CD4-positive, alpha-beta T cell treated with Interleukin-17A for 1 hour (primary cell): ENCODE measurements around the gene SIDT1.

ENCODE experiments used
- DNase-seq: peaks from one replicate; pipeline ENCODE4 v3.0.0-alpha.2; 2020

SIDT1 gene

DNA sequence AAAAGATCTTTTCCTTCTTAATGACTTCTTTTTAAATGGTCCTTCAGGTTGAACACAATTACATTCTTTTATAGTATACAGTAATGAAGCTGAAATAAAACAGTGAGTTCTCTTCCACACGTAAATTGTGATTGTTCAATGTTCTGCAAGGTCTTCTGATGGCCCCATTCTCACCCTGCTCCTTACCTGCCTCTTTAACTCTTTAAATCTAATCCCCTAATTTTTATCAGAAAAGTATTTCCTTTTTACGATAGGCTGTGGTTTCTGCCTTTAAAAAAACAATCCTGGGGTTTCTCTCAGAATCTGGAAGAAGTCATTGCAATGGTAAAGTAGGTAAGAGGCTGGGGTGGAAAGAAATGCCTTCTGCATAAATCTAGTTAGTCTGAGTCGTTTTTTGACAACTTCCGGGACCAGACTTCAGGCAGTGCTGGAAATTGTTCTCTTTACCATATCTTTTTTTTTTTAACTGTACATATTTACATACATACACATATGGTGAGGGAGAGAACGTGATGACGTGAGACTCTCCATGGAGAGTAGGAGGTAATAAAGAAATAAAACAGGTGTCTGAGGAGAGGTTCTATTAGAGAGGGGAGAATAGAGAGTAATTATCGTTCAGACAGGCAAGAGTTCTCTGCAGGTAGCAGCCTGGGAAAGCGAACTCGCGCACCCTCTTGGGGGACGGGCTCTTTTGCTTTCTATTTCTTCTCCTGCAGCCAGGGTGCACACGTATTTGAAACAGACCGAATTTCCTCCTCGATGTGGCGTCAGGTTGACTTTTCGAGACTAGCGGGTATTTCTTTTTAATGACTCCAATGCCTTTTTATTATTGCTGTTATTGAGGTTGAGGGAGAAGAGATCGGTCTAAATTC is at the start of gene SIDT1:
Gene SIDT1 (plus strand): TSS at position 730 of the 872 bp plus-strand sequence. CDS start 467 bp downstream, outside the sequence.
- peak; percentile 82 for DNase-seq

DNA sequence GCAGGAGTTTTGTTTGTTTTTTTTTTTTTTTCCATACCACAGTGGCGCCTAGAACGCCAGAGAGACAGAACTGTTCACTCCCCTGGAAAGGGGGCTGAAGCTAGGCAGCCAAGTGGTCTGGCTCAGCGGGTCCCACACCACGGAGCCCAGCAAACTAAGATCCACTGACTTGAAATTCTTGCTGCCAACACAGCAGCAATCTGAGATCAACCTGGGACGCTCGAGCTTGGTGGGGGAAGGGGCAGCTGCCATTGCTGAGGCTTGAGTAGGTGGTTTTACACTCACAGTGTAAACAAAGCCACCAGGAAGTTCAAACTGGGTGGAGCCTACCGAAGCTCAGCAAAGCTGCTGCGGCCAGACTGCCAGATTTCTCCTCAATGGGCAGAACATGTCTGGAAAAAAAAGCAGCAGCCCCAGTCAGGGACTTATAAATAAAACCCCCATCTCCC is 47.2 kb upstream of the SIDT1 start:
- DNase-seq = peak; percentile 54

DNA sequence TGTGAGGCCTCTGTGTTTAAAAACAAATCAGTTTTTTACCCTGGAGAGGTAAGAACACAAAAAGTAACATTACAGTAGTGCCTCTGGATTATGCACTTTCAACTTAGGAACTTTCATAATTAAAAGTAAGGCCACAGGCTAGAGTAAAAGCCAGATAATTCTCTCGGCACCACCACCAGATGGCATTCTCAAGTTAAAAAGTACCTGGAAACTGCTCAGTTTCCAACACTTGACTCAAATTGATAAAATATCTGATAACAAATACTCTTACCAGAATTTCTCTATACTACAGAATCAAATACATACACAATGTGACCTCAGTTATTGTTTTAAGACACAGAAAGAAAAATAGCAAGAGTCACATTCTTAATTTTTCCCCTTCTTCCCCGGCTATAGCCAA is 37.3 kb upstream of the SIDT1 start:
- DNase-seq = peak; percentile 67

DNA sequence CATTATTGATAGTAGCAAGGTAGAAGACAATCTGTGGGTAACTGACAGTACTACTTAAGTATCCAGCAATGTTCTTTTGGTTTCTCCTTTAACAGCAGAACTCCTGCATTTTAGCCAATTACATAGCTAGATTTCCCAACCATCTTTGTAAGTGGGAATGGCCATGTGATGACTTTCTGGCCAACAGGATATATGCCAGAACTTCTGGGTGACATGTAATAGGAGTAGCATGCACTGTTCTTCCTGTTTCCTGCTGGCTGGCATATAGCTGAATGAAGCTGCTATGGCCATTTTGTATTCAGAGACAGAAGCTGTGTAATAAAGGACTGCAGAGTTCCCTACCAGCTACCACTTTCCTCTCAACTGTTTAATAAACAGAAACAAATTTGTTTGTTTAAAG is 35.4 kb upstream of the SIDT1 start:
- DNase-seq = no peak

DNA sequence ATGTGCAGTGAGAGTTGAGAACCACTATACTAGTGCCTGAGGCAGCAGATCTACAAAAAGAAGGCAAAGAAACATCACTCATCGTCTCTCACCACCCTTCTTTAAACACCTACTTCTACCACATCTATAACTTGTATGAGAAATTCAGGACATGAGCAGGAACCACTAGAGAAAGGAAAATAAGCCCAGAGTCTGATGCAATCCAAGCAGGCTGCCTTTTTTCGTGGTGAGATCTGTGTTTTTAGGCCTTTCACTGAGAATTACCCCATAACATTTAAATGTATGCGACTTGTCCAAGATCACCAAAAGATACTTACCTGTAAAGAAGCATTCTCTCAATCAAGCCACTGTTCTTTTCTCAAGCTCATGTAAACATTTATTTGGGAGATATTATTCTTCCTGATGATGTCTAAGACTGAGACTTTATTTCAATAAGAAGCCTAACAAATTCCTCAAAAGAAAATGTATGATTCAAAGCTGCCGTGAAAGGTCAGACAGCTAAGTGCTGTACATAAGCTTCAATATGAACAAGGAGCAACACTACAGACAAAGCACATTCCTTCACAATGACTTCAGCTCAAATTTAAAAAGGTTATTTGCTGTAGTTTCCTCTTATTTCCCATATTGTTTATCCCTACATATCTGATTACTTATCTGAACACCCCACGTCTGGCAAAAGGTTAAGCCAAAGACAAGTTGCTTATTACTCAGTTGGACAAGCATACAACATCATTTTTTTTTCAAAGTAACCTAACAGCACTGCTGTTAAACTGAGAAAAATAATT is 33.9 kb upstream of the SIDT1 start:
- no peak for DNase-seq

DNA sequence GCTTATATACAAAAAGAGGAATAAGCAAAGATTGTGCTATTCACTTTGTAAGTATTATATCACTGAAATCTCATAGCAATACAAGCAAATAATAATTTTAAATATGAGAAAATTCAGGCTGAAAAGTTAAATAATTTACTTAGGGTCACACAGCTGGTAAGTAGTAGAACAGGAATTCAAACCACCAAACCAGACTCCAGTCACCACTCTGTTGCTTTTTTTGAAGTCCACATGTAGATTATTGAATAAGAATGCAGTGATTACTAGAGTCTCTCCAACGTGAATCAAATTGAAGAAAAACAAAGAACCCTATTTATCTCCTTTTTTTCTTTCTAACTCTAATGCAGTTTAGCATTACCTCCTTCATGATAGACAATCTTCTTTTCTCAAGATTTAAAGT is 33.3 kb upstream of the SIDT1 start:
- no peak for DNase-seq

DNA sequence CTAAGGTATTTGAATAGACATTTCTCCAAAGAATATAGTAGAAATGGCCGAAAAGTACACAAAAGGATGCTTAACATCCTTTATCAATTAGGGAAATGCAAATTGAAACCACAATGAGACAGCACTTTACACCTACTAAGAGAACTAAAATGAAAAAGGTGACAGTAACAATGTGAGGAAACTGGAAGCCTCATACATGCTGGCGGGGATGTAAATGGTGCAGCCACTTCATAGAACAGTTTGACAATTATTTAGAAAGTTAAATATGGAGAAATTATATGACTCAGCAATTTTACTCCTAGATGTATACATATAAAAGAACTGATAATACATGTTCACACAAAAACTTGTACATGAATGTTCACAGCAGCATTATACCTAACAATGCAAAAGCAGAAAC is 30.8 kb upstream of the SIDT1 start:
- DNase-seq = no peak

DNA sequence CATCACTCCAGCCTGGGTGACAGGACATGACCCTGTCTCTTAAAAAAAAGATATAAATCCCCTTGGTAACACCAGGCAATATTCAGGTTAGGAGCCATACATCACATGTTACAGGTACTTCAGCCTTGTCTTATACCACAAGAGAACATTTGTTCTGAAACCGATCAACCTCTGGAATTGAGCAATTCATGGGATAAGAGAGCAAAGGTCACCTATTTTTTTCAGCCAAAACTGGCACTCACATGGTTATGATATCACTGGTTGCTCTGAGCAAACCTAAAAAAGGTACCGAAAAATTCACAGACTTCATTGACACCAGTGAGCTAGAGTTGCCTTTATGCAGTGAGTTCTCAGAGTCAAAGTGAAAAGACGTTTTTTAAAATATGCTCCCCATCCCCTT is 26.5 kb upstream of the SIDT1 start:
- DNase-seq = no peak

DNA sequence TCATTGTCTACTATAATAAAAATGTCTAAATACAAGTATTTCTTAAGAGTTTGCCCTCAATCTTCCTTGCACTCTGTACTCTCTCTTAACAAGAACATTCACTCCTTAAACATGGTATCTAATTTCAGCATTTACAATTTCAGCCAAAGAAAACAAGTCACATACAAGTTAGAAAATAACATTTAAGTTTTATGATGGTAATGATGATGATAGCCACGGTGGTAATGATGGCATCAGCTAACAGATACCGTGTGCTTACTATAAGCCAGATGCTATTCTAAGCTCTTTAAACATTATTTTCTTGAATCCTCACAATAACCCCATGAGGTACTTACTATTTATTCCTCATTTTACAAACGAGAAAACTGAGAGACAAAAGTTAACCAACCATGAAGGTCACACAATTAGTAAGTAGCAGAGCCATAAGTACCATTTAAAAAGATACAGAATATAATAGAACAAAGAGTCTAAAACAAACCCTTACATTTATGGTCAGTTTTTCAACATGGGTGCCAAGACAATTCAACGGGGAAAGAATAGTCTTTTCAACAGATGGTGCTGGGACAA is 24.8 kb upstream of the SIDT1 start:
- DNase-seq = no peak

DNA sequence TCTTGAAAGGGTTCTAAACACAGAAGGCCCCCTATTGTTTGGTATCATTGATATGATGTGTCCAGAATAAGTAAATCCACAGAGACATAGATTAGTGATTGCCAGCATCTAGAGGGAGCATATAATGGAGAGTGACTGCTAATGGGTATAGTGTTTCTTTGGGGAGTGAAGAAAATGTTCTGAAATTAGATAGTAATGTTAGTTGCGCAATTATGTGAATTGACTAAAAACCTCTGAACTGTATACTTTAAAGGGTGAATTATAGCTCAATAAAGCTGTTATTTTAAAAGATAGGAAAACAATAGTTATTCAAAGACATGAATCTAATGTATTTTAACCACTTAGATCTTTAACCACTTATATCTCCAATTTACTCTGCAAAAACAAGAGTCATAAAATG is 23.4 kb upstream of the SIDT1 start:
- DNase-seq = no peak

DNA sequence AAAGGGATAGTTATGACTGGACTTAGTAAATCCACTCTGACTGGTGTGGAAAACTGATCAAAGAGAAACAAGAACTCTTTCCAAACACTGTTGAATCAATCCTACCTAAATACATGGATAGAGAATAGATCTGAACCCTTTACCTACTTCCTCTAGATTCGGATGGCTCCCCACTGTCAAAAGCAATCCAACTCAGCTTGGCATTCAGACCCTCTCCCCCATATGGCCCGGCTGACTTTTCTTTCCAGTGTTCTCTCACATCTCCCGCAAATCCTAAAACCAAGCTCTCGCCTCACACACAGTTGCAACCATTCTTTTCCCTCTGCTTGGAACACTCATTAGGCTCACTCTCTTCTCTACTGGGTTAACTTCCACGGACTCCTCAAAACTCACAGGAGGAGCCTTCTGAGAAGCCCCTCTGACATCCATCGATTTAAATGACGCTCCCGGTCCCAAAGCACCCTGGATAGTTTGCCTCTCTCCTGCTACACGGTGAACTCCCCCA is 18.0 kb upstream of the SIDT1 start:
- no peak for DNase-seq

DNA sequence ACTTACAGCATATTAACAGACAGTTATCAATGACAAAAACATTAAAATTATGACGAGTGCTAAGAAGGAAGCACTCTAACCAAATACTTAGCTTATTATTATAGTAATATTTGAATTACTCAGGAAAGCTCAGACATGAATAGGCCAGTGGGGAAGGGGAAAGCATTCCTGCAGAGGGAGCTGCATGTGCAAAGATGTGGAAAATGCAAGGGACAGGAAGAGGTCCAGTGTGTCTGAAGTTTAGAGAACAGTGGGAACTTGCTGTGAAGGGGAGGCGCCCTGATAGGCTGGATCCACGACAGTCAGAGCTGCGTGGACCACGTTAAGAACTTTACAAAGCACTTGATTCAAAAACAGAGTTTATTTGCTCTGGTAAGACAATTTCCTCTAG is 16.2 kb upstream of the SIDT1 start:
- DNase-seq = no peak

DNA sequence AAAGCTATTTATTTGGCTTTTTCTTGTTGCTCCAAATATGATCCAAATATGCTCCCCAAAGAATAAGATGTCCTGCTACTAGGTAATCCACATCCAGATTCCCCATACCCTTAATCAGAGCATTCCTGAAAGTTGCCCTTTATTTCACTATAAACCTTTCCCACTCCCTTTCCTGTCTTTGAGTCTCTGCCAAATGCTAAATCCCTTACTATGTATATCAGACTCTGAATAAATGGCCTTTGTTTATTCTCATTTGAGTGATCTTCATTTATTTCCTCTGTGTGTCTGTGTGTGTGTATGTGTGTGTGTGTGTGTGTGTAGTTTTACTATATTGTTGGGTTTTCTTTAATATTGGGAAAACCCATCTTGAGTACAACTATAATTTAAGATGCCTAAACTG is 10.4 kb upstream of the SIDT1 start:
- no peak for DNase-seq

DNA sequence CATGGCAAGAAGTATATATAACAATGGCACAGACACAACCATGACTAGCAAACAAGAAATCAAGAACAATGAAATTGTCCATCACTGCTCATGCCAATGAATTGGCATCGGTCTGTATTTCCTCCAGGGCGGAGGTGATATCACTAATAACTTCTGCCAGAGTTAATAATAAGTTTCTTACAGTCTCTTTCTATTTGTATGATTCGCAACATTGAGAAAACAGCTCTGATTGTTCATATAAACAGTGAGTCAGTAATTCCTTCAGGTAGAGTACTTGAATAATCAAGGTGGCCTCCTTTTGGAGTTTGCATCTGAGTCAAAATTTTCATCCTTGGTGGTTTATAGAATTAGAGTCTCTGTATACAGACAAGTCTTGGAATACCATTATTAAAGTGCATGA is 9.1 kb upstream of the SIDT1 start:
- no peak for DNase-seq

DNA sequence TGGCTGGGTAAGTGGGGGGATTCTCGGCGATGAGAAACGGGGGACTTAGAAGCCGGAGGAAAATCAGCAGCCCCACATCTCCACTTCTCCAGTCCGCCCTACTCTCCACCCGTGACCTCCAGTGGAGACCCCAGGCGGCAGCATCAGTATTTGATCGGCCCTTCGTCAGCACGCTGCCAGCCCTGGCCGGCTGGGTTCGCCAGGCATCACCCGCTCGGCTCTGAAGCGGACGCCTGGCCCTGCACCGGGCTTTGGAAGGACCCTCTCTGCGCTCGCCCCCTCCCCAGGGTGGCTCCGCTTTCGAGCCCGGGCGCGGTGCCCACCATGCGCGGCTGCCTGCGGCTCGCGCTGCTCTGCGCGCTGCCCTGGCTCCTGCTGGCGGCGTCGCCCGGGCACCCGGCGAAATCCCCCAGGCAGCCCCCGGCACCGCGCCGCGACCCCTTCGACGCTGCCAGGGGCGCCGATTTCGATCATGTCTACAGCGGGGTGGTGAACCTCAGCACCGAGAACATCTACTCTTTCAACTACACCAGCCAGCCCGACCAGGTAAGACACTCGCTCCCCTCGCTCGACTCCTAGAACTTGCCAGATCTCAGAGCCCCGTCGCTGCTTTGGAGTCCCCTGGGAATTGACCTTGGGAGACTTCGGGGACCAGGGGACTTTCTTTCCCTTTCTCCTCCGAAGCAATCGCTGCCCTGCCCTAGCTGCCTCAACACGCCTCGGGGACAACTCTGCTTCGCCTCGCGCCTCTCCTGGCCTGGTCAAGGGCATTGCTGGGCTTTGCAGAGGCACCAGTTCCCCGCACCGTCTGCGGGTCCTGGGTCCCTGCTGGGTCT is 561 bp downstream of the SIDT1 start:
- peak; percentile 21 for DNase-seq

DNA sequence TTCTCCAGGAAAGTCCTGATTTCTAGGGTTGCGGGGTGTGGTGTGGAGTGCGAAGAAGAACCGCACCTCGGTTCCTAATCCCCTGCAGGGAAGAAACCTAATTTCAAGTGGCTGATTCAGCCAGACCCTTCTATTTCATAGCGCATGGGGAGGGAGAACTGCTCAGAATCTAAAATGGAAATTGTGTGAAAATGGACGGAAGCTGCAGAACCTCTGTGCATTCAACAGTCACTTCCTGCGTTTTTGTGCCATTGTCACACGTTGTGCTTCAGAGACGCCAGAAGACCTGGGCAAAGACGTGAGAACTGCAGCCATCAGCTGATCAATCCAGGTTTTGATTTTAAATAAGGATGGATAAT is 1.2 kb downstream of the SIDT1 start:
- peak; percentile 70 for DNase-seq

DNA sequence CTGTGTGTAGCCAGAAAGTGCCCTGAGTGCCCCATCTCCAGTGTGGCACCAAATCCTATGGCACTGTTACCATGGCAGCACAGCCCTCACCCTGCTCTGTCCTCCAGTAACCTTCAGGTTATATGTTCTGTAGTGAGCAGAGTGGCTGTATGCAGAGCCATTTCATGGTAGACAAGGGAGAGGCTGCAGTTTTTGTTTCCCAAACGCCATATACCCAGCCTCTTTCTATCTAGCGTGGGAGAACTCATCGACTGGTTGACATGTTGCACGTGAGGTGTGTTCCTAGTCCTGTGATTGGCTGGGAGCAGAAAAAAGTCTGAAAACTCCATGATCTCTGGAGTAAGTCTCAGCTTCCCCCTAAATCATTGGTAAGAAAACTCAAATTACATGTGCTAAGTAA is 2.0 kb downstream of the SIDT1 start:
- peak; percentile 45 for DNase-seq

DNA sequence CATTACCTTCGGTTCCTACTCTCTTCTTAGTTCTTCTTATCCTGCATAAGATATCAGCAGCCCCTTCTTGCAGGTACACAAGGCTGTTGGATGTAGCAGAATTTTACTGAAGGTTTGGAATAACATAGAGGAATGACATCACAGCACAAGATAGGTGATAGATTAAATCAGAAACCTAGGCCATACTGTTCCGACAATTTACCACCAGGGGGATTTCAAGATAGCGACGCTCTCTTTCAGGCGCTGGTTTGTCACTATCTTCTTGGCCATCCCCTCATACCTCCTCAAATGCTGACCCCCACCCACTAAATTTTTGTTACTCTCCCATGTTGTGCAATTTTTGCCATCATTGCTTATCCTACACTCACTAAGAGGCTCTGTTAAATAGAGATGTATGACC is 3.5 kb downstream of the SIDT1 start:
- no peak for DNase-seq

DNA sequence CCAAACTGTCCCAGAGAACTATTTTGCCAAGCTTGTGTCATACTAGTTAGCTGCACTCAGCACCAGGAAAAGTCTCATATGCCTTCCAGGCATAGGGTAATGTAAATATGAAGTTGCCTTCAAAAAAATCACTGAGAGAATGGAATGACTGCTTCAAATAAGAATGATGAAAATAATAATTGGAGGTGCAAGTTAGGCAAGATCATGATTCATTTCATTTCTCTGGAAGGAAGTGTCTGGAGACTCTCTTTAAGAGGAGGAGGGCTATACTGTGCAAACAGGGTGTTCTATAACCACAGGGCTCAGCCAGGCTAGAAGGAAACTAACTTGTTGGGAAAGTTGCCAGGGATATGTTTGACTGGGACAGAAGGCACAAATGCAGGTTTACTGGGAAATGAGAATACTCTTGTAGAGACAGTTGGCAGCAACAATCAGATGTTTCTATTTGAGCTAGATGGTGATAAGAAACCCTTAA is 4.3 kb downstream of the SIDT1 start:
- no peak for DNase-seq

DNA sequence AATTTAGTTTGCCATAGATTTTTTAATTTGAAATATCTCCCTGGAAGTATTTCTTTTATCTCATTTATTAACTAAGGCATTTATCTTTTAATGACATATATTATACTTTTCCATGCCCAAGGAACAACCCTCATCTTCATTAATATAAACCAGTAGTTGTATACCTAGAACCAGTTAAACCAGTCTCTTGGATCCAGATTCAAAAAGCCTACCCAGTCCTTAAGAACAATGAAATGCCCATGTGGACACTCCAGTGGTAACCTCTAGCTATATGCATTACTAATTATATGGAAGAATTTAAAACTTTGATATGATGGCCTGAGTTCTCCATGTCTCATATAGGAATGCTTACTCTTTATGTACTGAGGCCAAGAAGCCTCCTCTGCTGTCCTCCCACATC is 4.8 kb downstream of the SIDT1 start:
- no peak for DNase-seq

DNA sequence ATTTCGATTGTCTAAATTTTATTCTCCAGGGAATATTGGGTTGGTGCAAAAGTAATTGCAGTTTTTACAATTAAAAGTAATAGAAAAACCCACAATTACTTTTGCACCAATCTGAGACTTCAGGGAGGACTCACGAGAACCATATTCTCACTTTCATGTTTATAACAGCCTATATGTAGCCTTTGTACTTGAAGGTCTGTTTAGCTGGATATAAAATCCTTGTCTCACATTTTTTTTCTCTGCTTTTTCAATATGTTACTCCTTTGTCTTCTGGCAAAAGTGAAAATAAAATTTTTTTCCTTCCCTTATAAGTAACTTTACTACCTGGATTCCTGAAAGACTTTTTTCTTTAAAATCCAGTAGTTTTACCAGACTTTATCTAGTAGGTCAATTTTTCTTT is 9.2 kb downstream of the SIDT1 start:
- no peak for DNase-seq

DNA sequence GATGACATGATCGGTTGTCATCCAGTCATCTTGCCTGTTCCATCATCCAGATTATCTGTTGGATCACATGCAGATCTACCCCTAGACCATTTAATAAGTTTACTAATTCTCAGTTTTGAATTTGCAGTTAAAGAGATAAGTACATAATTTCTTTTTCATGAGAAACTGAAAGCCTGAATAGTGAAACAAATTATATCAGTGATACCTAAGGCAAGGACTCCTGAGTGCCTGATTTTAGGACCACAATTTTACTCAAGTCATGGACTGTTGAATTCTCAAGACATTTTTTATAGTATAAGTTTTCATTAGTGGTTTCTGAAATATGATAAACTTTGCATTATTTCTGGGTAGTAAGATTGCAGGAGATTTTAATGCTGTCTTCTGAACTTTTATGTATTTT is 13.2 kb downstream of the SIDT1 start:
- DNase-seq = no peak

DNA sequence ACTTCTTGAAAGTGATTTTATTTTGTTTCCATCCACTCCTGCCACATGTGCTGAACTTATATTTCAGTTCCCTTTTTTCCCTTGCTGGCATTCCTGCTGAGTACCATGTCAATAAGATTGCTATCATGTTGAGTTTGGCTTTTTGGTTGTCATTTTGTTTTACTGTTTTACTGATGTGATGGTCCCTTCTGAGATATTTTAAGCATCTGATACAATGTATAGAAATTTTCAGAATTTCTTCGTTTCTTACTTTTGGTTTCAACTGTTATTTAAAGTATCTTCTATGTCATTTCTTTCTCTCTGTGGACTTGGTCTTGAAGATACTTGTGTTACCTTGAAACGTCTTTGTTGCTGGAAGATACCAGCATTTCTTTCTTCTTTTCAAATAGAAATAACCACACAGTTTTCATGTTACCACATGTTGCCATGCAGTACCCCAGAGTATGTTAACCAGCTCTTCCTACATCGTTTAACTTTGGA is 14.1 kb downstream of the SIDT1 start:
- no peak for DNase-seq
